Stimulated activated CD4-positive, alpha-beta T cell treated with anti-CD3 and anti-CD28 coated beads, Interleukin-1b, Interleukin-23, amount 100 ng/mL, for 24 hours (primary cell): ENCODE results near the gene SEMA3F.
A peak's percentile ranks its signal among the peaks of the same experiment; 100 is the strongest.

Source experiments
- DNase-seq, 4 experiments: peaks; one replicate each; pipeline ENCODE4 v3.0.0-alpha.2; 2020; ENCODE audit warnings: low read depth in 4 of 4, low spot score in 1 of 4

Gene SEMA3F

GRCh38 chr3:50192689-50193141, 37.6 kb downstream of the SEMA3F start:
- peak; percentile 56 to 82 (median 72) for DNase-seq

GRCh38 chr3:50193286-50193685, 38.2 kb downstream of the SEMA3F start:
- DNase-seq, result no peak

- DNase-seq, result no peak
Measured at GRCh38 chr3:50193746-50194127, 38.6 kb downstream of the SEMA3F start.

- peak; percentile 47 to 75 (median 58) for DNase-seq
Measured at GRCh38 chr3:50194128-50194902, 39.2 kb downstream of the SEMA3F start.

GRCh38 chr3:50194903-50195500, 39.9 kb downstream of the SEMA3F start:
- peak in 1 of 4 experiments; percentile 15 for DNase-seq

GRCh38 chr3:50195501-50196252, 40.6 kb downstream of the SEMA3F start:
- DNase-seq, result no peak

GRCh38 chr3:50196253-50196801, 41.2 kb downstream of the SEMA3F start:
- DNase-seq, result no peak

- DNase-seq, result no peak
Measured at GRCh38 chr3:50201573-50202315, 46.6 kb downstream of the SEMA3F start.

GRCh38 chr3:50202353-50203112, 47.4 kb downstream of the SEMA3F start:
- DNase-seq, result no peak

GRCh38 chr3:50203113-50203808, 48.1 kb downstream of the SEMA3F start:
- DNase-seq, result no peak

GRCh38 chr3:50203809-50204803, 49.0 kb downstream of the SEMA3F start:
- DNase-seq, result no peak

GRCh38 chr3:50204804-50205412, 49.8 kb downstream of the SEMA3F start, which contains the start of gene SLC38A3:
Gene SLC38A3, plus strand, starts transcription at chr3:50205271. Its CDS starts 8,929 bp downstream, at chr3:50214200.
- DNase-seq, result no peak

GRCh38 chr3:50205413-50206276, 50.5 kb downstream of the SEMA3F start:
- DNase-seq, result peak in 1 of 4 experiments; percentile 26

- no peak for DNase-seq
Measured at GRCh38 chr3:50207359-50208042, 52.4 kb downstream of the SEMA3F start.

GRCh38 chr3:50208677-50209344, 53.7 kb downstream of the SEMA3F start:
- DNase-seq, result no peak

- DNase-seq, result no peak
Measured at GRCh38 chr3:50210176-50210509, 55.0 kb downstream of the SEMA3F start.
